ENCODE results near the gene ARHGAP6.
A peak's percentile ranks its signal among the peaks of the same experiment; 100 is the strongest.

Gene ARHGAP6

GRCh38 chrX:11111037-11111851, 554.5 kb downstream of the ARHGAP6 start, which contains the start of gene HCCS:
Gene HCCS, plus strand, starts transcription at chrX:11111332. Its CDS starts 729 bp downstream, at chrX:11112061.
- Histone ChIP-seq H3K9me3 (ENCODE audit: control insufficient read depth in 2 of 2, low read length in 2 of 2) (no peaks in the 10 kb centered on the region), H3K4me1 (ENCODE audit: control insufficient read depth, insufficient read depth, low read length) (peaks cover 16% of the 10 kb centered on the region), H3K4me3 (ENCODE audit: low read length in 2 of 2) (peak within 1 kb of the TSS; percentile 78), H3K27ac (ENCODE audit: low read length) (peak within 1 kb of the TSS; percentile 75), H3K36me3 (ENCODE audit: control insufficient read depth in 2 of 2, insufficient read depth in 2 of 2, low read length in 2 of 2) (peaks cover 10 to 13% of the 10 kb centered on the region in 2 donors), H3K9ac (ENCODE audit: low read length in 2 of 2) (peak within 1 kb of the TSS; percentile 80 to 87), H3K27me3 (ENCODE audit: control insufficient read depth in 1 of 2, insufficient read depth in 2 of 2, low read length in 2 of 2) (no peaks in the 10 kb centered on the region)

GRCh38 chrX:11109968-11110367, 555.8 kb downstream of the ARHGAP6 start:
- Histone ChIP-seq H3K4me3 (ENCODE audit: low read length in 2 of 2) (no peak overlapping the region), H3K4me1 (ENCODE audit: control insufficient read depth, insufficient read depth, low read length) (peaks cover 16% of the 10 kb centered on the region), H3K9me3 (ENCODE audit: control insufficient read depth in 2 of 2, low read length in 2 of 2) (no peaks in the 10 kb centered on the region), H3K36me3 (ENCODE audit: control insufficient read depth in 2 of 2, insufficient read depth in 2 of 2, low read length in 2 of 2) (peaks cover under 1 to 3% of the 10 kb centered on the region in 2 donors), H3K27me3 (ENCODE audit: control insufficient read depth in 1 of 2, insufficient read depth in 2 of 2, low read length in 2 of 2) (no peaks in the 10 kb centered on the region), H3K27ac (ENCODE audit: low read length) (no peak overlapping the region), H3K9ac (ENCODE audit: low read length in 2 of 2) (peak overlapping the region in 1 of 2 donors; percentile 68)

GRCh38 chrX:11108253-11108941, 557.3 kb downstream of the ARHGAP6 start:
- no peak overlapping the region for H3K9ac ChIP-seq (ENCODE audit: low read length in 2 of 2)
- no peak overlapping the region for H3K4me3 ChIP-seq (ENCODE audit: low read length in 2 of 2)
- H3K36me3 ChIP-seq (ENCODE audit: control insufficient read depth in 2 of 2, insufficient read depth in 2 of 2, low read length in 2 of 2) = no peaks in the 10 kb centered on the region
- peaks cover 11% of the 10 kb centered on the region for H3K4me1 ChIP-seq (ENCODE audit: control insufficient read depth, insufficient read depth, low read length)
- H3K9me3 ChIP-seq (ENCODE audit: control insufficient read depth in 2 of 2, low read length in 2 of 2) = no peaks in the 10 kb centered on the region
- H3K27me3 ChIP-seq (ENCODE audit: control insufficient read depth in 1 of 2, insufficient read depth in 2 of 2, low read length in 2 of 2) = no peaks in the 10 kb centered on the region
- no peak overlapping the region for H3K27ac ChIP-seq (ENCODE audit: low read length)

DNA sequence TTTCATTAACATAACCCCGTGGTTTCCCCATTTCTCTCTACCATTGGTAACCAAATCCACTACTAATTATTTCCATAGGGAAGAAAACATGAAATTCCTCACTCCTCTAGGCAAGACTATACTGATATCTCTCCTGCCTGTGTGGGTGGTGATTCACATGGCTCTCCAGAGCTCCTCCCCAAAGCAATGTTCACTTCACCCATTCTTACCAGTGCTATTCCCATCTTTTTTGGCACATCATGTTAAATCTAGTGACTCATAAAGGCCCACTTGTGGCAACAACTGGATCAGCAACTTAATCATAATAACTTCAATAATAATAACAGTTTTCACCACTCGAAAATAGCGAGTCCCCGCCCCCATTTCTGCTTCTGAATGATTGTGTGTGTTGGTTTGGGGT, 560.6 kb downstream of the ARHGAP6 start:
- H3K4me3 ChIP-seq (ENCODE audit: low read length in 2 of 2) = no peak overlapping the region
- no peak overlapping the region for H3K9ac ChIP-seq (ENCODE audit: low read length in 2 of 2)
- no peak overlapping the region for H3K27ac ChIP-seq (ENCODE audit: low read length)
- peaks cover 8% of the 10 kb centered on the region for H3K4me1 ChIP-seq (ENCODE audit: control insufficient read depth, insufficient read depth, low read length)
- no peaks in the 10 kb centered on the region for H3K36me3 ChIP-seq (ENCODE audit: control insufficient read depth in 2 of 2, insufficient read depth in 2 of 2, low read length in 2 of 2)
- no peaks in the 10 kb centered on the region for H3K27me3 ChIP-seq (ENCODE audit: control insufficient read depth in 1 of 2, insufficient read depth in 2 of 2, low read length in 2 of 2)
- H3K9me3 ChIP-seq (ENCODE audit: control insufficient read depth in 2 of 2, low read length in 2 of 2) = no peaks in the 10 kb centered on the region

GRCh38 chrX:11103751-11104150, 562.0 kb downstream of the ARHGAP6 start:
- Histone ChIP-seq H3K4me3 (ENCODE audit: low read length in 2 of 2) (no peak overlapping the region), H3K36me3 (ENCODE audit: control insufficient read depth in 2 of 2, insufficient read depth in 2 of 2, low read length in 2 of 2) (no peaks in the 10 kb centered on the region), H3K27ac (ENCODE audit: low read length) (no peak overlapping the region), H3K9ac (ENCODE audit: low read length in 2 of 2) (no peak overlapping the region), H3K4me1 (ENCODE audit: control insufficient read depth, insufficient read depth, low read length) (peaks cover 8% of the 10 kb centered on the region), H3K27me3 (ENCODE audit: control insufficient read depth in 1 of 2, insufficient read depth in 2 of 2, low read length in 2 of 2) (no peaks in the 10 kb centered on the region), H3K9me3 (ENCODE audit: control insufficient read depth in 2 of 2, low read length in 2 of 2) (no peaks in the 10 kb centered on the region)

DNA sequence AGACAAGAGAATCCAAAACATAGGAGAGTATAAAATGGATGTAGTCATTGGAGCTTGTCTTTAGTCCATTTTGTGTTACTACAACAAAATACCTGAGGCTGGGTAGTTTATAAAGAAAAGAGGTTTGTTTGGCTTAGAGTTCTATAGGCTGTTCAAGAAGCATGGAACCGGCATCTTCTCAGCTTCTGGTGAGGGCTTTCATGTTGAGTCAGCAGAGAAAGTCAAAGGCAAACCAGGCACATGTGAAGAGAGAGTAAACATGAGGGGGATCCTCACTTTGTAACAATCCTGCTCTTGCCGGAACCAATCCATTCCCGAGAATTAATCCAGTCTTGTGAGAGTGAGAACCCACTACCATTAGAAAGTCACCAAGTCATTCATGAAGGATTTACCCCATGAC, 562.7 kb downstream of the ARHGAP6 start:
- Histone ChIP-seq H3K27ac (ENCODE audit: low read length) (no peak overlapping the region), H3K9ac (ENCODE audit: low read length in 2 of 2) (no peak overlapping the region), H3K36me3 (ENCODE audit: control insufficient read depth in 2 of 2, insufficient read depth in 2 of 2, low read length in 2 of 2) (no peaks in the 10 kb centered on the region), H3K4me1 (ENCODE audit: control insufficient read depth, insufficient read depth, low read length) (peaks cover 8% of the 10 kb centered on the region), H3K27me3 (ENCODE audit: control insufficient read depth in 1 of 2, insufficient read depth in 2 of 2, low read length in 2 of 2) (no peaks in the 10 kb centered on the region), H3K4me3 (ENCODE audit: low read length in 2 of 2) (no peak overlapping the region), H3K9me3 (ENCODE audit: control insufficient read depth in 2 of 2, low read length in 2 of 2) (no peaks in the 10 kb centered on the region)

DNA sequence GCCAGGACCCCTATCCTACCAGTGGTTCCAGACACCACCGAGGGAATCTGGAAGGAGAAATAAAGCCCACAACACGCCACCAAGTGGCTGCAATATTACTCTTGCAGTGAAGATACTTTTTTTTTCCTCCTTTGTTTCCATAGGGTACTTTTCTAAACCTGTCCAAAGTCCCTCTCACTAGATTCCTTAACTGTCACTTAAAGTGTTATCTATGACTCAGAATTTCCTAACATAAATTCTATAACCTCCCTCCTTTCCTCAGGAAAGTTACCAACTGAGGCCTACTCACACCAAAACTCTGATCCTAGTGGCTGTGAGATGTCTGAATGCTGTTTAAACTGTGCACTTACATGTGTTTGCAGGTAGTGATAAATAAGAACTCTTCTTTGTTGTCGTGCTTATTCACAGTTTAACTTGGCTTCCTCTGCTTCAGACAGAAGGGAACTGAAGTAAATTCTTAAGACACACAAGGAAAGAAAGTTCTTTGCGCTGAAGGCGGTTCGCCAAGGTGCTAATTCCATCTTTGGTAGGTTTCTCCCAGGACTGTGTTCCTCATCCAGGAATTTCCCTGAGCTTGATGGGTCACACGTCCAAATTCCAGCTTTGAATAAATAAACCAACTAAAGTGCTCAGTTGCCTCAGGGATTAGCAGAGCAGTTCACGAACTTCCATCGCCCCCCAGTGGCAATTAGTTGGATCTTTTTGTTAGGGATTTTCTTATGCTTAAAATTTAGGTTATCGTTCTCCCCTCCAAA, 565.3 kb downstream of the ARHGAP6 start:
- Histone ChIP-seq H3K4me3 (ENCODE audit: low read length in 2 of 2) (no peak overlapping the region), H3K27me3 (ENCODE audit: control insufficient read depth in 1 of 2, insufficient read depth in 2 of 2, low read length in 2 of 2) (no peaks in the 10 kb centered on the region), H3K9ac (ENCODE audit: low read length in 2 of 2) (peak overlapping the region in 1 of 2 donors; percentile 23), H3K27ac (ENCODE audit: low read length) (peak overlapping the region; percentile 46), H3K9me3 (ENCODE audit: control insufficient read depth in 2 of 2, low read length in 2 of 2) (peaks cover 0 to 4% of the 10 kb centered on the region in 2 donors), H3K4me1 (ENCODE audit: control insufficient read depth, insufficient read depth, low read length) (peaks cover 8% of the 10 kb centered on the region), H3K36me3 (ENCODE audit: control insufficient read depth in 2 of 2, insufficient read depth in 2 of 2, low read length in 2 of 2) (no peaks in the 10 kb centered on the region)

DNA sequence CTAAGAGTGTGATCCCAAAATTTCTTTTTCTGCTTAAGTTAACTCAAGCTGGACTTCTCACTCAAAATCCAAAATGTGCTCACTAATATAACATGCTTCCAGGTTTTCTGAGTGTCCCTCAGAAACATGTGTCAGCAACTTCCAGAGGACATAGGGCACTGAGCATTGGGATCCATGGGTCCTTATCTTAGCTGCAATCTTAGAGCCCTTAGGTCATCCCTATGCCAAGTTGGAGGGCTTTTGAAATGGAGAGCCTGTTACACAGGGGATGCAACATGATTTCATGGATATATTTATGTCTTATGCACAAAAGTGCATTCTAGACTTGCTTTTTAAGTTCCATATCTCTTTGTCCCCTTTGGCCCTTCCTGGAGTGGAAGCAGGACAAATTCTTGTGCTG, 566.3 kb downstream of the ARHGAP6 start:
- no peaks in the 10 kb centered on the region for H3K27me3 ChIP-seq (ENCODE audit: control insufficient read depth in 1 of 2, insufficient read depth in 2 of 2, low read length in 2 of 2)

DNA sequence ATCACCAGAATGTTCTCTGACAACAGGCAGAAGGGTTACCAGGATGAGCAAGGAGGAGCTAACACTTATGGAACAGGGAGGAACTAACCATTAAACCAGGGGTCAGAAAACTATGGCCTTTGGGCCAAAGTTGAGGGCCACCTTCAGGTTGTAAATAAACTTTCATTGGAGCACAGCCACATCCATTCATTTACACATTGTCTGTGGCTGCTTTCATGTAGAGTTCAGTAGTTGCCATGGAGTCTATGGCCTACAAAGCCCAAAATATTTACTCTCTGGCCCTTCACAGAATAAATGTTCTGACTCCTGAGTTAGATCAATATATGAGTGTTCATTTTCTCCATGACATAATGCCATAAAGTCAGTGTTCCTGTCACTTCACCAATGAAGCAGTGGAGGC, 567.8 kb downstream of the ARHGAP6 start:
- peaks cover 8% of the 10 kb centered on the region for H3K4me1 ChIP-seq (ENCODE audit: control insufficient read depth, insufficient read depth, low read length)
- H3K27ac ChIP-seq (ENCODE audit: low read length) = no peak overlapping the region
- no peak overlapping the region for H3K4me3 ChIP-seq (ENCODE audit: low read length in 2 of 2)
- no peaks in the 10 kb centered on the region for H3K27me3 ChIP-seq (ENCODE audit: control insufficient read depth in 1 of 2, insufficient read depth in 2 of 2, low read length in 2 of 2)
- peaks cover 0 to 4% of the 10 kb centered on the region in 2 donors for H3K9me3 ChIP-seq (ENCODE audit: control insufficient read depth in 2 of 2, low read length in 2 of 2)
- no peaks in the 10 kb centered on the region for H3K36me3 ChIP-seq (ENCODE audit: control insufficient read depth in 2 of 2, insufficient read depth in 2 of 2, low read length in 2 of 2)
- no peak overlapping the region for H3K9ac ChIP-seq (ENCODE audit: low read length in 2 of 2)

More for the DNA sequence above, 566.3 kb downstream of the ARHGAP6 start:
- no peak overlapping the region for H3K9ac ChIP-seq (ENCODE audit: low read length in 2 of 2)
- H3K27ac ChIP-seq (ENCODE audit: low read length) = no peak overlapping the region
- peaks cover 0 to 4% of the 10 kb centered on the region in 2 donors for H3K9me3 ChIP-seq (ENCODE audit: control insufficient read depth in 2 of 2, low read length in 2 of 2)
- H3K36me3 ChIP-seq (ENCODE audit: control insufficient read depth in 2 of 2, insufficient read depth in 2 of 2, low read length in 2 of 2) = no peaks in the 10 kb centered on the region
- peaks cover 8% of the 10 kb centered on the region for H3K4me1 ChIP-seq (ENCODE audit: control insufficient read depth, insufficient read depth, low read length)
- H3K4me3 ChIP-seq (ENCODE audit: low read length in 2 of 2) = no peak overlapping the region

DNA sequence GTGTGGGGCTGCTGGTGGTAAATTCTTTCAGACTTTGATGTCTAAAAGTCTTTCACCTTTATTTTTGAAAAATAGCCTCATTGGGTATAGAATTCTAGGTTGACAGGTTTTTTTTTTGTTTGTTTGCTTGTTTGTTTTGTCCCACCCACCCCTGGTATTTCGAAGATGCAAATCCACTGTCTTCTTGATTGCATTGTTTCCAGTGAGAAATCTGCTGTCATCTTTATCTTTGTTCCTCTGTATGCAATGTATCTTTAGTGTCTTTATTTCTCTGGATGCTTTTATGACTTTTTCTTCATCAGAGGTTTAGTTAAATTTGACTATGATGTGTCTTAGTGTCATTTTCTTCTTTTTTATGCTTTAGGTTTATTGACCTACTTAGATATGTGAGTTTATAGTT, 575.9 kb downstream of the ARHGAP6 start:
- H3K4me1 ChIP-seq (ENCODE audit: control insufficient read depth, insufficient read depth, low read length) = no peaks in the 10 kb centered on the region

More for the DNA sequence above, 575.9 kb downstream of the ARHGAP6 start:
- Histone ChIP-seq H3K27me3 (ENCODE audit: control insufficient read depth in 1 of 2, insufficient read depth in 2 of 2, low read length in 2 of 2) (no peaks in the 10 kb centered on the region), H3K4me3 (ENCODE audit: low read length in 2 of 2) (no peak overlapping the region), H3K36me3 (ENCODE audit: control insufficient read depth in 2 of 2, insufficient read depth in 2 of 2, low read length in 2 of 2) (no peaks in the 10 kb centered on the region), H3K9ac (ENCODE audit: low read length in 2 of 2) (no peak overlapping the region), H3K9me3 (ENCODE audit: control insufficient read depth in 2 of 2, low read length in 2 of 2) (peaks cover 0 to 3% of the 10 kb centered on the region in 2 donors), H3K27ac (ENCODE audit: low read length) (no peak overlapping the region)
